K562 (cell line): ENCODE measurements around the gene OR2B2. TPM values are rescaled to one million over a fixed set of nuclear protein-coding genes. Genes with fewer than 3 reads are reported as not detected.

Experiments
- ATF3 ChIP-seq, 2 experiments: fragments of 450-650 bp in 1 of 2; sonication (generic) in 1 of 2; formaldehyde crosslinking in 1 of 2; IDR thresholded peaks in 1 of 2; conservative IDR thresholded peaks in 1 of 2; 2 replicates each; pipeline versions ENCODE4 v1.6.1 to v1.8.1; 2016 to 2023; ENCODE audit warnings: mild to moderate bottlenecking in 2 of 2, moderate library complexity in 2 of 2, inconsistent platforms in 1 of 2, missing genetic modification reagents in 1 of 2
- CTCFL ChIP-seq: IDR thresholded peaks from 2 replicates; pipeline ENCODE4 v1.6.1; 2011; ENCODE audit warnings: borderline replicate concordance, low read depth, mild to moderate bottlenecking, moderate library complexity, low read length; ENCODE audit not compliant: insufficient read depth, poor library complexity, severe bottlenecking
- E2F5 ChIP-seq: sonication (generic); formaldehyde crosslinking; IDR thresholded peaks from 2 replicates; pipeline ENCODE4 v1.8.0; 2022; ENCODE audit warnings: mild to moderate bottlenecking, missing genetic modification reagents
- GABPB2 ChIP-seq: fragments of 250-450 bp; sonication (Bioruptor Pico); conservative IDR thresholded peaks from 2 replicates; pipeline ENCODE4 v1.5.1; 2021; ENCODE audit warnings: mild to moderate bottlenecking
- HNRNPLL ChIP-seq: fragments of 200-400 bp; formaldehyde crosslinking; IDR thresholded peaks from 2 replicates; pipeline ENCODE4 v1.6.1; 2017; ENCODE audit warnings: low read length, low read depth, mild to moderate bottlenecking; ENCODE audit not compliant: poor library complexity, severe bottlenecking
- MTA3 ChIP-seq: fragments of 450-650 bp; formaldehyde crosslinking; IDR thresholded peaks from 2 replicates; pipeline ENCODE4 v1.6.1; 2017; ENCODE audit warnings: mild to moderate bottlenecking, borderline replicate concordance
- NR2C2 ChIP-seq, 2 experiments: fragments of 200-800 bp in 1 of 2; sonication (Bioruptor generic) in 1 of 2; sonication (generic) in 1 of 2; formaldehyde crosslinking in 1 of 2; IDR thresholded peaks; 2 replicates each; pipeline versions ENCODE4 v1.6.1 to v1.8.0; 2016 to 2022; ENCODE audit warnings: mild to moderate bottlenecking in 1 of 2, missing compliant biosample characterization in 1 of 2, missing genetic modification characterization in 1 of 2, missing genetic modification reagents in 1 of 2
- RHOXF2B ChIP-seq: fragments of 250-450 bp; sonication (Bioruptor Pico); conservative IDR thresholded peaks from 2 replicates; pipeline ENCODE4 v1.5.1; 2021
- SIN3A ChIP-seq, 2 experiments: fragments of 150-350 bp in 1 of 2; IDR thresholded peaks; 2 replicates each; pipeline ENCODE4 v1.6.1; 2011 to 2016; ENCODE audit warnings: borderline replicate concordance in 2 of 2, low read depth in 2 of 2, low read length in 2 of 2, mild to moderate bottlenecking in 2 of 2, moderate library complexity in 2 of 2; ENCODE audit not compliant: control insufficient read depth in 1 of 2
- SRSF1 ChIP-seq: fragments of 200-400 bp; formaldehyde crosslinking; IDR thresholded peaks from 2 replicates; pipeline ENCODE4 v1.6.1; 2017; ENCODE audit warnings: mild to moderate bottlenecking, low read depth, low read length, moderate library complexity
- ZBTB1 ChIP-seq: sonication (generic); formaldehyde crosslinking; IDR thresholded peaks from 2 replicates; pipeline ENCODE4 v1.8.1; 2023; ENCODE audit warnings: missing genetic modification reagents, low read depth, mild to moderate bottlenecking, borderline replicate concordance
- ZNF140 ChIP-seq: fragments of 250-450 bp; sonication (Bioruptor Pico); IDR thresholded peaks from 2 replicates; pipeline ENCODE4 v1.8.0; 2021; ENCODE audit warnings: moderate library complexity, mild to moderate bottlenecking, inconsistent platforms
- ZNF165 ChIP-seq: fragments of 250-450 bp; sonication (Bioruptor Pico); IDR thresholded peaks from 2 replicates; pipeline ENCODE4 v1.4.0; 2020; ENCODE audit warnings: borderline replicate concordance
- ZNF23 ChIP-seq: fragments of 250-450 bp; sonication (Bioruptor Pico); IDR thresholded peaks from 2 replicates; pipeline ENCODE4 v1.4.0; 2020; ENCODE audit warnings: mild to moderate bottlenecking
- ZNF280A ChIP-seq: fragments of 450-650 bp; IDR thresholded peaks from 2 replicates; pipeline ENCODE4 v1.6.1; 2018; ENCODE audit warnings: mild to moderate bottlenecking, low read depth; ENCODE audit not compliant: partially characterized antibody
- ZNF639 ChIP-seq, 2 experiments: fragments of 200-800 bp in 1 of 2; sonication (Bioruptor generic) in 1 of 2; sonication (generic) in 1 of 2; formaldehyde crosslinking in 1 of 2; IDR thresholded peaks in 1 of 2; conservative IDR thresholded peaks in 1 of 2; 2 replicates each; pipeline versions ENCODE4 v1.5.0 to v1.6.1; 2016 to 2020; ENCODE audit warnings: missing compliant biosample characterization in 1 of 2, missing genetic modification characterization in 1 of 2, missing genetic modification reagents in 1 of 2
- polyA plus RNA-seq, 8 experiments: library from polyadenylated mRNA; depleted of rRNA in 4 of 8; stranded (reverse) in 5 of 8; unstranded in 3 of 8; fragments of >200 nt; fragmentation: Nextera tagmentation in 2 of 8; fragmentation: Illumina TruSeq in 1 of 8; extraction: Ambion mirVana in 2 of 8; extraction: Trizol in 1 of 8; gene quantifications; 2 replicates each; pipeline versions ENCODE4 v1.2.1 to v1.2.3, GENCODE V29; 2011 to 2014; ENCODE audit warnings: inconsistent platforms in 1 of 8, missing spikeins in 1 of 8
- total RNA-seq, 7 experiments: library from RNA; depleted of rRNA in 6 of 7; stranded (reverse); fragments of >200 nt in 6 of 7; fragmentation: Illumina TruSeq in 2 of 7; extraction: Trizol in 2 of 7; gene quantifications; 2 replicates each; pipeline versions ENCODE4 v1.2.1 to v1.2.3, GENCODE V29; 2011 to 2021; ENCODE audit warnings: low replicate concordance in 1 of 7

The OR2B2 gene
- total and polyA plus RNA-seq, 9 of the 15 experiments (the other 6 are each of a cell fraction or from before 2014, with no cell fraction given): 0.24 TPM; not detected in 8

- TF ChIP-seq ZNF280A: no peak
- peak; percentile 73 for TF ChIP-seq ATF3 (IDR thresholded peaks at IDR 0.05)
- TF ChIP-seq ATF3 (CRISPR knock-in tag; conservative IDR thresholded peaks at IDR 0.05): 0 out of 2 replicates have a peak, but pooled peaks have one; percentile 63
- no peak for TF ChIP-seq ZNF165 (CRISPR knock-in tag)
- TF ChIP-seq SRSF1: no peak
- TF ChIP-seq HNRNPLL: no peak
- TF ChIP-seq GABPB2 (CRISPR knock-in tag): no peak
- TF ChIP-seq ZNF639 (CRISPR knock-in tag; conservative IDR thresholded peaks at IDR 0.05 in 1 of 2, IDR thresholded peaks at IDR 0.05 in 1 of 2): no peak; a peak in 1 of 4 replicates
- no peak for TF ChIP-seq RHOXF2B
- TF ChIP-seq ZNF140 (CRISPR knock-in tag): no peak
- peak; percentile 39 to 74; a peak in 2 of 4 replicates for TF ChIP-seq SIN3A (IDR thresholded peaks at IDR 0.05; ENCODE audit: borderline replicate concordance in 2 of 2, control insufficient read depth in 1 of 2, low read depth in 2 of 2, low read length in 2 of 2)
- no peak for TF ChIP-seq ZBTB1 (CRISPR knock-in tag)
- TF ChIP-seq NR2C2 (CRISPR knock-in tag; IDR thresholded peaks at IDR 0.05): peak; percentile 47; the same call in 1 of the 2 replicates
- TF ChIP-seq NR2C2 (tag; IDR thresholded peaks at IDR 0.05): no peak; the same call in 1 of the 2 replicates
- TF ChIP-seq E2F5 (CRISPR knock-in tag): no peak; the same call in 1 of the 2 replicates
- no peak for TF ChIP-seq ZNF23 (CRISPR knock-in tag)
- no peak for TF ChIP-seq MTA3
- no peak for TF ChIP-seq CTCFL
Observed at GRCh38 chr6:27894839-27895762, 17.1 kb downstream of the OR2B2 start (continued).
